Epithelial cell of esophagus (primary cell): ENCODE data around the gene WDFY4.

Experiments used
- DNase-seq: peaks from one replicate; pipeline ENCODE4 v3.0.0; 2010; ENCODE audit warnings: low read depth
- H3K4me3 ChIP-seq: 2 replicates; pipeline ENCODE4 v1.5.1; 2011; ENCODE audit warnings: mild to moderate bottlenecking, low read length, control low read depth
- CTCF ChIP-seq: IDR thresholded peaks from 2 replicates; pipeline ENCODE4 v1.5.1; 2011; ENCODE audit warnings: low read depth, mild to moderate bottlenecking, low read length, control low read depth, inconsistent platforms; ENCODE audit not compliant: insufficient read depth; ENCODE audit errors: missing control alignments

WDFY4 gene

DNA sequence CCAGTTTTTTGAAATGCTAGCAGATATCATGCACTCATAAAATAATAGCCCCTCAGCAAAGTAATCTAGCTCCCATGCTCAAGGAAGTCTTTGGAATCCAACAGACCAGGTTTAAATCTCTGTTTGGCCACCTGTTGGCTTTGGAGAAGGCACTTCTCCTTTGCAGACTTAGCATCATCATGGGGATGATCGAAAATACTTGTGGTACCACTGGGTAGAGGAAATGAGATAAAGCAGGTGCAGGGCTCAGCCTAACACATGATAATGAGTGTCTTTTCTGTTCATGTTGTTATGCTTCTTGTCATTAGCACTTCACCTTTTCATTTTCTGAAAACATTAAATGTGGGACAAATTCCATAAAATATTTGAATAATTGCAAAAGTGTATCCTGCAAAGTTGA lies 187.6 kb downstream of the WDFY4 start:
- DNase-seq: no peak
- no peak for TF ChIP-seq CTCF
- H3K4me3 ChIP-seq: no peak overlapping the region

DNA sequence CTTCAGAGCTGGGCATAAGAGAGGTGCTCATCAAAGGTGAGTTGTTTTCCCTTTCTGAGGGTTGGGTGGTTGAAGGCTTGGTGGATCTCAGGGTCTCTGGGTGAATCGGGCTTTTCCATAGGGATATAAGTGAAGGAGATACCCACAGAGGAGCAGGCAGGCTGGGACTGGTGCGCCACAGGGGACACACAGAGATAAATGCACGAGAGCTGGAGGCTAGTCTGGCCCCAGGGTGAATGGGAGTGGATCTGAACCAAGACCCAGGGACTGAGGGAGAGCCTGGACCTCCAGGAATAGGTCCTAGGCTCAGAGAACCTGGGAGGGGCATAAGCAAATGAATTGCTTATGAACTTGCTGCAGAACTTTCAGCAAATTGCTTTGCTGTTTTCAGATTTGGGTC lies 193.4 kb downstream of the WDFY4 start:
- H3K4me3 ChIP-seq: no peak overlapping the region
- no peak for DNase-seq
- TF ChIP-seq CTCF: no peak

GRCh38 chr10:48879451-48879850 lies 194.8 kb downstream of the WDFY4 start:
- DNase-seq: no peak
- TF ChIP-seq CTCF: no peak
- no peak overlapping the region for H3K4me3 ChIP-seq

DNA sequence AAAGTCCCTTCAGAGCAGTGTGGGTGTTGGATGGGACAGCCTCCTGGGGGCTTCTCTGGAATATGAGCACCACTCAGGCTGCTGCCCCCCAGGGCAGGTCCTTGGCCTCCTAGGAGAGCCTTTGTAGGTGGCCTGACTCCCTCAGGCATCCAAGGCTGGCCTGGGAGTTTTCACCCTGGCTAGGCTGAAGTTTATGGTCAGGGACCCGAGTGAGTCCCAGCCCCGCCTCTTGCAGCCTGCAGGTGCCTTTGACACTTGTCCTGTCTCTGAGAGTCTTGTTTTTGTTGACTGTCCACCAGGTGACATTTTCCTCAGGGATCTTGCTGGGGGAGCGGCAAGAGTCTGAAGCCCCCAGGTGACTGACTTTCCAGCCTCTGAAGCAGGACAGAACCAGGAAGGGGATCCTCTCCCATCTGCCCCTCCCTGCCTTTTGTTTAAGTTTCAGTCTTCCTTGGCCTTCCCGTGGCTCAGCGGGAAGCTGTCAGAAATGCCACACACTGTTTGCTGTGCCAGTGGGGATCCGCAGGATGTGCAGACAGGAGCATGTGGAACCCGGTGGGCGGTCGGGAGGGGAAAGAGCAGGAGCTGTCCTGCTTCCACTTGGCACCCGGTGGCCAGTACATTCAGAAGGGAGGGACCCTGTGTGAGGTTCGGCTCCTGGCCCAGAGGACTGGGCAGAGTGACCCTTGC lies 195.5 kb downstream of the WDFY4 start:
- H3K4me3 ChIP-seq: no peak overlapping the region
- TF ChIP-seq CTCF: no peak
- no peak for DNase-seq

DNA sequence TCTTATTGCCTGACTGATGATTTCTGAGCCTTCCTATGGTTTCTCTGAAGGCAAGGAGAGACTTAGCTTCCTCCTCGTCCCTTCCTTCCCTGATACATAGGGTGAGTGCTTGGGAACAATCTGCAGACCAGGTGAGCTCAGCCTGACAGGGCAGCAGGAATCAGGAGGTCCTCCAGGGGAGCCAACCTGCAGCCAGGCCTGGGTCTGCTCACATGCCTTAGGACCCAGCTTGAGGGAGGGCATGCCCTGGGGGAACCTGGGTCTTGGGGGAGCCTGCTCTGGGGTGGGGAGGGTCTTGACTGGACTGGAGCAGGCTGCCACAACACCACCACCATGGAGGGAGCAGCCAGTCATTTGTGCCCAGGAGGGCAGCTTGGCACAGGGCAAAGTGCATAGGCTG lies 197.3 kb downstream of the WDFY4 start:
- H3K4me3 ChIP-seq: no peak overlapping the region
- no peak for DNase-seq
- no peak for TF ChIP-seq CTCF

- no peak for DNase-seq
- H3K4me3 ChIP-seq: no peak overlapping the region
- TF ChIP-seq CTCF: no peak
These were observed 198.2 kb downstream of the WDFY4 start for GRCh38 chr10:48882881-48883280.

- H3K4me3 ChIP-seq: no peak overlapping the region
- TF ChIP-seq CTCF: no peak
- no peak for DNase-seq
These were observed 199.0 kb downstream of the WDFY4 start for GRCh38 chr10:48883701-48884100.
